HUES64 (cell line): ENCODE results near the gene HBA2.

ENCODE experiments used
- H3K27ac ChIP-seq: 2 replicates; pipeline ENCODE4 v1.7.0; 2013; ENCODE audit warnings: low read depth, low read length, inconsistent platforms
- H3K27me3 ChIP-seq: 2 replicates; pipeline ENCODE4 v1.6.1; 2013; ENCODE audit warnings: mild to moderate bottlenecking, low read length; ENCODE audit not compliant: insufficient read depth
- H3K36me3 ChIP-seq: 2 replicates; pipeline ENCODE4 v1.6.1; 2013; ENCODE audit warnings: mild to moderate bottlenecking, low read length; ENCODE audit not compliant: insufficient read depth
- H3K4me1 ChIP-seq: 2 replicates; pipeline ENCODE4 v1.6.1; 2013; ENCODE audit warnings: mild to moderate bottlenecking, low read length, moderate library complexity; ENCODE audit not compliant: insufficient read depth
- H3K4me3 ChIP-seq: 2 replicates; pipeline ENCODE4 v1.5.1; 2013; ENCODE audit warnings: mild to moderate bottlenecking, low read length, moderate library complexity
- H3K9ac ChIP-seq: 2 replicates; pipeline ENCODE4 v1.6.1; 2013; ENCODE audit warnings: mild to moderate bottlenecking, low read depth, low read length
- H3K9me3 ChIP-seq: 2 replicates; pipeline ENCODE4 v1.6.1; 2013; ENCODE audit warnings: low read depth, low read length; ENCODE audit not compliant: insufficient read depth
- WGBS: fragments of 150-250, 120-280 bp; methylation state at CpG from one replicate; pipeline ENCODE4 v1.1.7; 2013; ENCODE audit warnings: missing lambda C conversion rate; 5-methylcytosine and 5-hydroxymethylcytosine counted together

Gene HBA2

GRCh38 chr16:177981-178667 lies 5.4 kb downstream of the HBA2 start:
- H3K4me1 ChIP-seq, result no peaks in the 10 kb centered on the region
- 73% methylated on average over 11 of the region's 11 CpGs for WGBS
- no peak overlapping the region for H3K9ac ChIP-seq
- H3K27me3 ChIP-seq, result peaks cover 76% of the 10 kb centered on the region
- no peak overlapping the region for H3K4me3 ChIP-seq
- H3K27ac ChIP-seq, result no peak overlapping the region
- H3K36me3 ChIP-seq, result no peaks in the 10 kb centered on the region
- no peaks in the 10 kb centered on the region for H3K9me3 ChIP-seq

- H3K4me1 ChIP-seq, result no peaks in the 10 kb centered on the region
- no peak overlapping the region for H3K4me3 ChIP-seq
- H3K9me3 ChIP-seq, result no peaks in the 10 kb centered on the region
- peaks cover 71% of the 10 kb centered on the region for H3K27me3 ChIP-seq
- H3K9ac ChIP-seq, result no peak overlapping the region
- 88% methylated on average over 11 of the region's 11 CpGs for WGBS
- H3K36me3 ChIP-seq, result no peaks in the 10 kb centered on the region
- H3K27ac ChIP-seq, result no peak overlapping the region
These were observed 6.0 kb downstream of the HBA2 start for GRCh38 chr16:178668-179015.

DNA sequence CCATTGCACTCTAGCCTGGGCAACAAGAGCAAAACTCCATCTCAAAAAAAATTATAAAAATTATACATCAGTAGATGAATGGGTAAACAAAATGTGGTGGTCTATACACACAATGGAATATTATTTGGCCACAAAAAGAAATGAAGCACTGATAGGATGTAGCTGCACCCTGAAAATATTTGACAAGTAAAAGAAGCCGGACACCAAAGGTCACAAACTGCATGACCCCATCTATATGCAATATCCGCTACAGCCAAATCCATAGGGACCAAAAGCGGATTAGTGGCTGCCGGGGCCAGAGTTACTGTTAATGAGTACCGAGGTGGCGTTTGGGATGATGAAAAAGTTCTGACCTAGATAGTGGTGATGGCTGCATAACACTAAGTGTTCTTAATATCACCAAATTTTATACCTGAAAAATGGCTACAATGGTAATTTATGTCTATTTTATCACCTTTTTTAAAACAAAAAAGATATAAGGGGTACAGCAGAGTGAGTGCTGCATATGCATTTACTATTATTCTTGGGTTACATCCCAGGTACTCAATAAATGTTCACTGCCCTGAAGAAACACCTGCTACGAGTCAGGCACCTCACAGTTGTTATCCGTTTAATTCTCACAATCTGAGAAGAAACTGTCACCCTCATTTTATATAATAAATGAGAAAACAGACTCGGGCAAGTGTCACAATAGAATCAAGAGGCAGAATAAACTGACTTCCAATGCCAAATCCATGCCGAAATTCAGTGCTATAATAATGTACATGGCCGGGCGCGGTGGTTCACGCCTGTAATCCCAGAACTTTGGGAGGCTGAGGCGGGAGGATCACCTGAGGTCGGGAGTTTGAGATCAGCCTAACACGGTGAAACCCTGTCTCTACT lies 6.8 kb downstream of the HBA2 start:
- WGBS, result 90% methylated on average over 17 of the region's 17 CpGs
- Histone ChIP-seq H3K36me3 (no peaks in the 10 kb centered on the region), H3K27ac (no peak overlapping the region), H3K4me3 (no peak overlapping the region), H3K27me3 (peaks cover 64% of the 10 kb centered on the region), H3K4me1 (no peaks in the 10 kb centered on the region), H3K9me3 (no peaks in the 10 kb centered on the region), H3K9ac (no peak overlapping the region)

DNA sequence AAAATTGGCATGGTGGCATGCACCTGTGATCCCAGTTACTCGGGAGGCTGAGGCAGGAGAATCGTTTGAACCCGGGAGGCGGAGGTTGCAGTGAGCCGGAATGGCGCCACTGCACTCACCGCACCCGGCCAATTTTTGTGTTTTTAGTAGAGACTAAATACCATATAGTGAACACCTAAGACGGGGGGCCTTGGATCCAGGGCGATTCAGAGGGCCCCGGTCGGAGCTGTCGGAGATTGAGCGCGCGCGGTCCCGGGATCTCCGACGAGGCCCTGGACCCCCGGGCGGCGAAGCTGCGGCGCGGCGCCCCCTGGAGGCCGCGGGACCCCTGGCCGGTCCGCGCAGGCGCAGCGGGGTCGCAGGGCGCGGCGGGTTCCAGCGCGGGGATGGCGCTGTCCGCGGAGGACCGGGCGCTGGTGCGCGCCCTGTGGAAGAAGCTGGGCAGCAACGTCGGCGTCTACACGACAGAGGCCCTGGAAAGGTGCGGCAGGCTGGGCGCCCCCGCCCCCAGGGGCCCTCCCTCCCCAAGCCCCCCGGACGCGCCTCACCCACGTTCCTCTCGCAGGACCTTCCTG lies 7.5 kb downstream of the HBA2 start, which contains the start of gene HBQ1:
TSS of gene HBQ1 (plus strand) at position 359 of the 575 bp plus-strand sequence. CDS start at position 387, 28 bp downstream.
- peak within 1 kb of the TSS; percentile 40 for H3K4me3 ChIP-seq
- peaks cover 3% of the 10 kb centered on the region; the same call in 1 of the 2 replicates for H3K36me3 ChIP-seq
- H3K9ac ChIP-seq, result peak within 1 kb of the TSS; percentile 48; the same call in 1 of the 2 replicates
- H3K27me3 ChIP-seq, result peaks cover 56% of the 10 kb centered on the region
- 12% methylated on average over 55 of the region's 59 CpGs for WGBS
- no peaks in the 10 kb centered on the region for H3K4me1 ChIP-seq
- H3K9me3 ChIP-seq, result no peaks in the 10 kb centered on the region
- no peak within 1 kb of the TSS for H3K27ac ChIP-seq

DNA sequence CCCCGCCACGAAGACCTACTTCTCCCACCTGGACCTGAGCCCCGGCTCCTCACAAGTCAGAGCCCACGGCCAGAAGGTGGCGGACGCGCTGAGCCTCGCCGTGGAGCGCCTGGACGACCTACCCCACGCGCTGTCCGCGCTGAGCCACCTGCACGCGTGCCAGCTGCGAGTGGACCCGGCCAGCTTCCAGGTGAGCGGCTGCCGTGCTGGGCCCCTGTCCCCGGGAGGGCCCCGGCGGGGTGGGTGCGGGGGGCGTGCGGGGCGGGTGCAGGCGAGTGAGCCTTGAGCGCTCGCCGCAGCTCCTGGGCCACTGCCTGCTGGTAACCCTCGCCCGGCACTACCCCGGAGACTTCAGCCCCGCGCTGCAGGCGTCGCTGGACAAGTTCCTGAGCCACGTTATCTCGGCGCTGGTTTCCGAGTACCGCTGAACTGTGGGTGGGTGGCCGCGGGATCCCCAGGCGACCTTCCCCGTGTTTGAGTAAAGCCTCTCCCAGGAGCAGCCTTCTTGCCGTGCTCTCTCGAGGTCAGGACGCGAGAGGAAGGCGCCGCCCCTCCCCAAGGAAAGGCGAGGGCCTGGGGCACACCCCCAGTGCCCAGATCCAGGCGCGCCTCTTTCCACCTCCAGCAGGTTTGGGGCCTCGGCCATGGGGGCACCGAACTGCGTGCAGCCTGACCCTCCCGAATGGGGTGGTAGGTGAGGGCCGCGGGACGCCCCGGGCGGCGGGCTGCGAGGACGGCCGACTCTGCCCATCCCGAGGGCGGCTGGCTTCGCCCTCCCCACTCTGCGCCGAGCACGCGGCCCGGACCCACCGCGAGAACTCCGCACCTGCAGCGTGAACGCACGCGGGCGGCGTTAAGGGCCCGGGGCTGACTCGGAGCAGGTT lies 8.2 kb downstream of the HBA2 start:
- Histone ChIP-seq H3K4me3 (peak overlapping the region; percentile 40), H3K27ac (no peak overlapping the region)
- 4% methylated on average over 89 of the region's 89 CpGs for WGBS

DNA sequence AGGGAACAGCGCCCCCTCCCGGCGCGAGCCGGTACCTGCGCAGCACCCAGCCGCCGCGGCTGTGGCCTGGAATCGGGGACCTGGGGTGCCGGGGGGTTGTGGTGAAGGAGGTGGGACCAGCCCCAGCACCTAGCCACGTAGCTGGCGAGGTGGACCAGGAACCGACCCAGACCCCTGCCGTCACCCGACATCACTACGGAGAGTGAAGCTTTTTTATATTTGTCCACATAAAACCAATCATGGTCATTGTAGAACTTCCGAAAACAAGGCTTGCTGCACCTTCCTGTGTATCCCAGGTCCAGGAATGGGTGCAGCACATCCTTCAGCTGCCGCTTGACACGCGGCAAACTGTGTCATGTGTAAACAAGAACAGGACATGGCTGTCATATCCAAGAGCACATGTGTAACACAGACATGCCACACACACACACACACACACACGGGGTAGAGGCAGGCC lies 8.9 kb downstream of the HBA2 start:
- Histone ChIP-seq H3K9me3 (no peaks in the 10 kb centered on the region), H3K27me3 (peaks cover 45% of the 10 kb centered on the region), H3K36me3 (peaks cover 10% of the 10 kb centered on the region; the same call in 1 of the 2 replicates), H3K4me3 (no peak overlapping the region), H3K27ac (no peak overlapping the region), H3K4me1 (no peaks in the 10 kb centered on the region), H3K9ac (no peak overlapping the region)
- WGBS, result 27% methylated on average over 22 of the region's 22 CpGs

More for the DNA sequence above, 8.2 kb downstream of the HBA2 start:
- Histone ChIP-seq H3K4me1 (no peaks in the 10 kb centered on the region), H3K9ac (peak overlapping the region; percentile 48; the same call in 1 of the 2 replicates), H3K27me3 (peaks cover 49% of the 10 kb centered on the region), H3K9me3 (no peaks in the 10 kb centered on the region), H3K36me3 (peaks cover 10% of the 10 kb centered on the region; the same call in 1 of the 2 replicates)

DNA sequence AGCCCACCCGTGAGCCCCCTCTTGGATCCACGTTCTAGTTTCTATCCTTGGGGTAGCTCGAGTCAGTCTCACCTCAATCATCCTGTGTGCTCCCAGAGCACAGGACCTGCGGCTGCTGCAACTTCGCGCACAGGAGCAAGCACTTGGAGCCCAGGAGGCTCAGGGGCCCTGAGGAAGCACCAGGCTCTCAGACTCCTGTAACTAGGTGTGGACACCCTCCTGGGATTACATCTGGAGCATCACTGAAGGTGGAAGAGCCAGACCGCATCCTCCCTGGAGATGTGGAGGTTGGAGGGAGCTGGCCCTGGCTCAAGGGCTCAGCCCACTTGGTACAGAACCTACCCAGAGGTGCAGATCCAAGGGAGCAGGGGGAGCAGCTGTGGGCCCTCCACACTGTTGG lies 10.3 kb downstream of the HBA2 start:
- H3K27me3 ChIP-seq, result peaks cover 33% of the 10 kb centered on the region
- peaks cover 19% of the 10 kb centered on the region for H3K36me3 ChIP-seq
- WGBS, result 96% methylated on average over 7 of the region's 7 CpGs
- no peak overlapping the region for H3K9ac ChIP-seq
- no peaks in the 10 kb centered on the region for H3K4me1 ChIP-seq
- H3K27ac ChIP-seq, result no peak overlapping the region
- no peaks in the 10 kb centered on the region for H3K9me3 ChIP-seq
- H3K4me3 ChIP-seq, result no peak overlapping the region

DNA sequence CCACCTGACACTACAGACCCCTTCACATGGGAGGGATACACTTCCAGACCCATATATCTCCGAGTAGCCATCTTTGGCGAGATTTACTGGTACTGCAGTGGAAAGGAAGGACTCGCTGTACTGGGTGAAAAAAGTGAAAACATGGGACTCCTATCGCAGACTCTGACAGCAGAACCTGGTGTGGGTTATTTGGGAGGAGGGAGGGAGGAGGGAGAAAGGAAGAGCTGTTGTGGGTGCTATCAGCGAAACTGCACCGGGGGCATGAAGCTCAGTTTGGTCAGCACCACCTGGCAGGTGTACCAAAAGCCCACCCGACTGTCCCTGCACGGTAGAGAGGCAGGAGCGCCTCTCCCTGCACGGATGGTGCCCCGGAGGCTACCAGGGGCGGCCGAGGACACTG lies 12.5 kb downstream of the HBA2 start:
- H3K4me1 ChIP-seq, result no peaks in the 10 kb centered on the region
- H3K4me3 ChIP-seq, result no peak overlapping the region
- no peaks in the 10 kb centered on the region for H3K9me3 ChIP-seq
- 0 out of 2 replicates have a peak overlapping the region, but pooled peaks have one; percentile 25 for H3K27ac ChIP-seq
- WGBS, result 95% methylated on average over 13 of the region's 13 CpGs
- H3K9ac ChIP-seq, result no peak overlapping the region
- peaks cover 11% of the 10 kb centered on the region for H3K27me3 ChIP-seq
- peaks cover 41% of the 10 kb centered on the region for H3K36me3 ChIP-seq

DNA sequence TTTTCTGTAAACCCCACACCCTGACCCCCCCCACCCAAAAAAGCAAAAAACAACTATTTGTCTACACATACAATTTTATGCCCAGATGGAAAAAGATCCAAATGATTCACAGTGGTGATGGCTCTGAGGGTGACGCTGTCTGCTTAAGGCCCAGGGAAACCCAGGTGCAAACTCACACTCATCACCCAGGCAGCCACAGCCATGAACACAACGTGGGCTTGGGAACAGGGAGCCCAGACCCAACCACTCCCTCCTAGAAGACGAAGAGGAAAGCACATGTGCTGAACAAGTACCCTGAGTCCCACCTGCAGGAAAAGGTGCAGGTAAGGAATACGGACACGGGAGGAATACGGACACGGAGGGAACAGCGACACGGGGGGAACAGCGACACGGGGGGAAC lies 13.0 kb downstream of the HBA2 start:
- no peaks in the 10 kb centered on the region for H3K4me1 ChIP-seq
- H3K9ac ChIP-seq, result no peak overlapping the region
- peaks cover 6% of the 10 kb centered on the region for H3K27me3 ChIP-seq
- H3K36me3 ChIP-seq, result peaks cover 45% of the 10 kb centered on the region
- WGBS, result 96% methylated on average over 9 of the region's 11 CpGs
- H3K4me3 ChIP-seq, result no peak overlapping the region
- H3K27ac ChIP-seq, result no peak overlapping the region
- H3K9me3 ChIP-seq, result no peaks in the 10 kb centered on the region

DNA sequence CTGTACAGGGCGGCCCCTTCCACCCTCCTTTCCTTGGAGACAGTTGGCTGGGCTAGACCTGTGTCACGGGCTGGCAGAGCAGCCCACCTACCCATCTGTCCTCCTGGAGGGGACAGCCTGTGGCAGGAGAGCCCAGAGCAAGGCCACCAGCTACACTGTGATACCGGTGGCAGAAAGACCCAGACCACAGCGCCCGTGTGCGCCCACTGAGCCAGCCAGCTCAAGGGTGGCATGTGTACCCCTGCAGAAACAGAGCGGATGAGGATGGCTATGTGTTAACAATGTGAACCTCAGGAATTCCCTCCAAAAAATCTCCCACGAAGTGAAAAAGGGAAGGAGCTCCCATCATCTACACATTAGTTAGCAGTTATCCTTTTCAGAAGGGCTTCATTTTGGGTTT lies 14.7 kb downstream of the HBA2 start:
- H3K9me3 ChIP-seq, result no peaks in the 10 kb centered on the region
- no peak overlapping the region for H3K4me3 ChIP-seq
- H3K27ac ChIP-seq, result no peak overlapping the region
- H3K27me3 ChIP-seq, result no peaks in the 10 kb centered on the region
- WGBS, result 96% methylated on average over 6 of the region's 8 CpGs
- no peak overlapping the region for H3K9ac ChIP-seq
- no peaks in the 10 kb centered on the region for H3K4me1 ChIP-seq
- peaks cover 62% of the 10 kb centered on the region for H3K36me3 ChIP-seq
